Posterior cingulate gyrus (tissue), 11 donors: ENCODE measurements around the gene TUBB3.
"Not testable (repeated sequence)": the region's sequence is repeated elsewhere in the genome, so short reads cannot be mapped to it uniquely, and the experiment has no call there.

Experiments used
- DNase-seq, 10 donors: peaks; one replicate each; pipeline versions ENCODE4 v3.0.0 to v3.0.0-alpha.2; 2020 to 2021; ENCODE audit warnings: mixed read lengths in 3 of 10
- intact Hi-C: fragments of 100-400 bp; cut with DNase I; formaldehyde crosslinking; loops from one replicate; pipeline ENCODE4 v1.15.1; 2023

The TUBB3 gene

DNA sequence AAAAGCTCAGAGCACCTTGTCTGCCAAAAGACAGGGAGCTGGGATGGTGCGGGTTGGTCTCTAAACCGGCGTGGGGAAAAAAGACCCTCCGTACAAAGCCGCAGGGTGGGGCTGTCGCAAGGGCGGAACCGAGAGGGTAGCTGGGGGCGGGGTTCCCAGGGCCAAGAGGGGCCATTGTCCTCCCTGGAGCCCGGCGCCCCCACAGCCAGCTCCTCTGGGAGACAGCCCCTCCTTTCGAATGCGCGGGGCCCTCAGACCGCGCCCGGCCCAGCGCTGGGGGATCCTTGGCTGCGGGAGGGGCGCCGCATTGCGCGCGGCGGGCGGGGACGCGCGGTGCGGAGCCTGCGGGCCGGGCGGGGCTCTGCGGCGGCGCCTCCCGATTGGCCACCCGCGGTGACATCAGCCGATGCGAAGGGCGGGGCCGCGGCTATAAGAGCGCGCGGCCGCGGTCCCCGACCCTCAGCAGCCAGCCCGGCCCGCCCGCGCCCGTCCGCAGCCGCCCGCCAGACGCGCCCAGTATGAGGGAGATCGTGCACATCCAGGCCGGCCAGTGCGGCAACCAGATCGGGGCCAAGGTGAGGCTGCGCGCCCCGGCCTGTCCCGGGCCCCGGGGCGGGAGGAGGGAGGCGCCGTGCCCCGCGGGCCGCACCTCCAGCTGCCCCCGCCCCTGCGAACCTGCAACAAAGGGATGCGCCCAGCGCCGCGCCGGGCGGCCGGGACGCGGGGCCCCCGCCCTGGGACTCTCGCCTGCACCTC is at the start of gene TUBB3:
TSS of gene TUBB3 (plus strand) at position 459 of the 756 bp plus-strand sequence. CDS start at position 519, 60 bp downstream.
- intact Hi-C loops, result no loop called here
- DNase-seq, result peak; percentile 52 to 98 (median 83)

DNA sequence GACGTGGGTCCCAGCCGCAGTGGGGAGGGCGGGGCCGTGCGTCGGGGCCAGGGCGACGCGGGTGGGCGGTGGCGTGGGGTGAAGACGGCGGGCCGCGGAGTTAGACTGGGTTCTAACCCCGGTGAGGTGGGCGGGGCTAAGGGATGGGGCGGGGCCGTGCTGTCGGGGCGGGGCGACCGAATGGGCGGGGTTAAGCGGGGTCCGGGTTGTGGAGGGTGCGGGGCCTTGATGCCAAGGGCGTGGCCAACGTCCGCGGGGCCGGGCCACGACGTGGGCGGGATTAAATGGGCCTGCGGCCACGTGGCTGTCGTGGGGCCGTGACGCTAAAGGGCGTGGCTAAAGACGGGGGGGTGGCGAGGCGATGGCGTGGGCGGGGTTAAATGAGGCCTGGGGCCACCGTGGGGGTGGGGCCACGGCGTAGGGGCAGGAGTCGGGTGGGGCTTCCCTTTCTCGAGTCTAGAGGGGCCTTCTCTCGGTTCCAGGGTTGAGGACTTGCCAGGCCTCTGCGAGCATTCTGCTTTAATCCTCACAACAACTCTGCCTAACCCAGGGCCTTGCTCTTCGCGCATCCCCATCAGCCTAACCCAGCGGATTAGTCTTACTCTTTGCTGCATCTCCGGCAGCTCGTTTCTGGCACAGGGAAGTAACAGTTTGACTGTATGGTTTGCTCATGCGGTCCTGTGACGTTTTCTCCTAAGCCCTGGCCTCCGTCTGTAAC is 49.0 kb upstream of the TUBB3 start:
- DNase-seq, result peak; percentile 88 to 99 (median 94)
- intact Hi-C loops, result loop anchor here (5.0 kb wide), 1 partner anchor 57 kb away; the partner anchor contains the start of gene FANCA

DNA sequence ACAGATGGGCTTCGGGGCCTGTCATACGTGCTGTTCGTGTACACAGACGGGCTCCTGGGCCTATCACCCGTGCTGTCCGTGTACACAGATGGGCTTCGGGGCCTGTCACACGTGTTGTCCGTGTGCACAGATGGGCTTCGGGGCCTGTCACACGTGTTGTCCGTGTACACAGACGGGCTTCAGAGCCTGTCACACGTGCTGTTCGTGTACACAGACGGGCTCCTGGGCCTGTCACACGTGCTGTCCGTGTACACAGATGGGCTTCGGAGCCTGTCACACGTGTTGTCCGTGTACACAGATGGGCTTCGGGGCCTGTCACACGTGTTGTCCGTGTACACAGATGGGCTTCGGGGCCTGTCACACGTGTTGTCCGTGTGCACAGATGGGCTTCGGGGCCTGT is 44.0 kb upstream of the TUBB3 start:
- DNase-seq, intact Hi-C loops: not testable (repeated sequence)

DNA sequence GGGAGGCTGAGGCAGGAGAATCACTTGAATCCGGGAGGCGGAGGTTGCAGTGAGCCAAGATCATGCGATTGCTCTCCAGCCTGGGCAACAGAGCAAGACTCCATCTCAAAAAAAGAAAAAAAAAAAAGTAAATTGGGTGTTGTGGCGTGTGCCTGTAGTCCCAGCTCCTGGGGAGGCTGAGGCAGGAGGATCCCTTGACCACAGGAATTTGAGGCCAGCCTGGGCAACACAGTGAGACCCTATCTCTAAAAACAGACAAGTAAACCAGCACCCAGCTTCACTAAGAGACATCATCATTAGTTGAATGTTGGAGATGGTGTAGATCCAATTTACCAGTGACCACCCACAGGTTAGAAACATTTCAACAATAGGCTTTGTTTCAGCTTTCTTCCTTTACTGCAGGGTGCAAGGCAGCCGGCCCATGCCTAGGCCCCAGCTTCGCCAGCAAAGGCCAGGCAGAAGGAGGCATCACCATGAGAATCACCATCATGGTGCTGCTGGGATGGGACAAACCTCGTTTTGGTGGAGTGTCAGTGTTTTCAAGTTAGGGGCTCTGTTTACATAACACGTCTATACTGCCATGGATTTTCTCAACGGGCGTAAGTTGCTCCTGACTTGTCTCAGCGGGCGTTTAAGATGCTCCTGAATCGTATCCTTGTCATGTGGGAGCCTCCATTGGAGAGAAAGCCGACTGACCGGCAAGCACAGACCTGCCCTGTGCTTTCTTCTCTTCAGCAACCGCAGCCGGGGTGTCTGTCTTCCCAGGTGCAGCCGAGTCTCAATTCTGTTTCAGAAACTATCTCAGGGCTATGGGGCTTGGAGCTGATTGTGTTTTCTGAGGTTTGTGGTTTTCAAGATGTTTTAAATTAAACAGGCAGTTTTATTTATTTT is 42.4 kb upstream of the TUBB3 start:
- no peak for DNase-seq
- intact Hi-C loops, result no loop called here

- DNase-seq, result no peak
- intact Hi-C loops, result no loop called here
These were observed 41.8 kb upstream of the TUBB3 start for GRCh38 chr16:89881368-89881730.

- no peak for DNase-seq
These were observed 39.6 kb upstream of the TUBB3 start for GRCh38 chr16:89883346-89884040.

GRCh38 chr16:89884041-89884421 is 39.1 kb upstream of the TUBB3 start:
- intact Hi-C loops, result no loop called here
- no peak for DNase-seq

More at GRCh38 chr16:89883346-89884040, 39.6 kb upstream of the TUBB3 start:
- intact Hi-C loops, result no loop called here

- DNase-seq, result no peak
- intact Hi-C loops, result no loop called here
These were observed 35.9 kb upstream of the TUBB3 start for GRCh38 chr16:89887243-89887642.

DNA sequence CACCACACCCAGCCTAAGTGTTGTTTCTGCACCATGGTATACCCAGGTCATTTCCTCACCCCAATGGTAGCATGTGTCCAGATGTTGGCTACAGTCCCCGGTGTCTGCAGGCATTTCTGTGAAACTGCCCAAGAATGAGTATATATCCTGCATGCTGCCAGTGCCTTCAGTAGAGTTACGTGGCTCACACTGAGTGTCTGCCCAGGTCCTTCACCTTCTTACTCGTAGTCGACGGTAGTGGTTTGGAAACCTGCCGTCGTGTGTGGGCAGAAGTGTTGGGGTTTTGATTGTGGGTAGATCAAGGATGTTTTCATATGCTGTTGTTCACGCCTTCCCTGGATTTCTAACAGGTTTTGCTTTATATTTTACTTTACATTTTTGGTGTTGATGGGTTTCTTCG is 32.9 kb upstream of the TUBB3 start:
- no peak for DNase-seq
- intact Hi-C loops, result no loop called here

GRCh38 chr16:89890886-89891657 is 32.1 kb upstream of the TUBB3 start:
- no peak for DNase-seq
- intact Hi-C loops, result no loop called here

DNA sequence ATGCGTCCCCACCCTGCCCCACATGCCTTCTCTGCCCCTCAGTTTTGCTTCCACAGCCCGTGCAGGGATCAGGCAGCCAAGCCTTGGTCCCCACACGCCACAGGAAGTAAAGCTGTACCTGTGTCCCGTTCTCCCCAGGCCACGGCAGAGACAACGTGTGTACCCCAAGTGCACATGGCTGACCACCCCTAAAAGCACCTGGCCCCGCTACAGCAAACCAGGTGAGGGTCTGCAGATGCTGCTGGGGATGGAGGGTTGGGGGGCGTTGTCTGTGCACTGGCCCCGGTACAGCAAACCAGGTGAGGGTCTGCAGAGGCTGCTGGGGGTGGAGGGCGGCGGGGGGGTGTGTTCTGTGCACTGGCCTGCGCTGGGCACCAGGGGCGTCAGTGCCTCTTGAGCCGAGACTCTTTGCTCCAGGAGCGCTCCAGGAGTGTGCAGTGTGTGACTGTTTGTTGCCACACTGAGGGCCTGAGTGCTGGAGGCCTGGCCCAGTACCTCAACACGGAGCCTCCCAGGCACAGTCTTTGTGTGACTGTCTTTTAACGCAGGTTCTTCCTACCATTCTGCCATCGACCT is 31.0 kb upstream of the TUBB3 start:
- intact Hi-C loops, result no loop called here
- no peak for DNase-seq

DNA sequence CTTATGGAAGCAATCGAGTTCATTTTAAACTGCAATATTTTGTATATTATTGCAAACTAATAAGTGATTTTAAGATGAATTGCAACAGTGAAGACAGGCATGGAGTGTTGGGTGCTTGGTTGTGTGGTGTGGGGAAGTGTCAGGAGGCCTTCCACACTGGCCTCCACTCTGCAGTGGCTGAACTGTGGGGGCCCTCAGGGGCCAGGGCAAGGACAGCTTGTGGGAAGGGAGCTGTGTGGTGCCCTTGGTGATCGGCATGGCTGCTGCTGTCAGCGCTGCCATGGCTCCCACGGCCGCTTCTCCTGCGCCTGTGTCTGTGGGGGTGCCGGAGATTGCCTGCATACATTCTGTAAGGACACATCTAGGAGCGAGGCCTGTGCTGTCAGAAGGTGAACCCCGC is 30.5 kb upstream of the TUBB3 start:
- intact Hi-C loops, result no loop called here
- DNase-seq, result peak in 1 of 10 donors; percentile 60

DNA sequence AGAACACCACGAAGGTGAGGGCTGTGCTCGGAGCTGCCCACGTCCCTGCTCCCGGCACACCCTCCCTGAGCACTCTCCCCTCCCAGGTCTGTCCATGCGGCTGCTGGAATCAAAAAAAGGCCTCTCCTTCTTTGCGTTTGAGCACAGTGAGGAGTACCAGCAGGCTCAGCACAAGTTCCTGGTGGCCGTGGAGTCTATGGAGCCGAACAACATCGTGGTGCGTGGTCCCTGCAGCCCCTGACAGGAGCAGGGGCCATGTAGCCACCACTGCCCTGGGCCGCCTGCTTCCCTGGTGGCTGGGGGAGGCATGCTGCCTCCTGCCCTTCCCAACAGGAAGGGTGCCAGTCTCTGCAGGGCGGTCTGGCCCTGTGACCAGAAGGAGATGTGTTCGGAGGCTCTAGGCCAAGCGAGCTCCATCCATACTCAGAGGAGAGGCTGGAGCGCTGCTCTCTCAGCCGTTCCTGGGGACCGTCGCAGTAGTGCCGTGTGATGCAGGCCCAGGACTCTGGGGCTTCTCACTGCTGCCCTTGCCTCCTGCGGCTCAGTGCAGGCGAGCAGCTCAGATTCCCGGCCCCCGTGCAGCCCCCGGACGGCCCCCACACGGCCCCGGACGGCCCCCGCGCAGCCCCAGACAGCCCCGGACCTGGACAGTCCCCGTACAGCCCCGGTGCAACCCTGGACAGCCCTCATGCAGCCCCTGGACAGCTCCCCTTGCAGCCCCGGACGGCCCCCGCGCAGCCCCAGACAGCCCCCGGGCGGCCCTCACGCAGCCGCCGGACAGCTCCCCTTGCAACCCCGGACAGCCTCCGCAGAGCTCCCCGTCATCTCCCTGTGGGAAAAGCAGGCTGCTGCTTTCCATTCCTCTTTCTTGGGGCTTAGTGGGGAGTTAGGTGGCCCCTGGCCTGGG is 29.2 kb upstream of the TUBB3 start:
- intact Hi-C loops, result no loop called here
- no peak for DNase-seq

- DNase-seq, result no peak
- intact Hi-C loops, result no loop called here
These were observed 27.5 kb upstream of the TUBB3 start for GRCh38 chr16:89895482-89896250.

GRCh38 chr16:89897204-89897603 is 25.9 kb upstream of the TUBB3 start:
- intact Hi-C loops, result no loop called here
- DNase-seq, result no peak

DNA sequence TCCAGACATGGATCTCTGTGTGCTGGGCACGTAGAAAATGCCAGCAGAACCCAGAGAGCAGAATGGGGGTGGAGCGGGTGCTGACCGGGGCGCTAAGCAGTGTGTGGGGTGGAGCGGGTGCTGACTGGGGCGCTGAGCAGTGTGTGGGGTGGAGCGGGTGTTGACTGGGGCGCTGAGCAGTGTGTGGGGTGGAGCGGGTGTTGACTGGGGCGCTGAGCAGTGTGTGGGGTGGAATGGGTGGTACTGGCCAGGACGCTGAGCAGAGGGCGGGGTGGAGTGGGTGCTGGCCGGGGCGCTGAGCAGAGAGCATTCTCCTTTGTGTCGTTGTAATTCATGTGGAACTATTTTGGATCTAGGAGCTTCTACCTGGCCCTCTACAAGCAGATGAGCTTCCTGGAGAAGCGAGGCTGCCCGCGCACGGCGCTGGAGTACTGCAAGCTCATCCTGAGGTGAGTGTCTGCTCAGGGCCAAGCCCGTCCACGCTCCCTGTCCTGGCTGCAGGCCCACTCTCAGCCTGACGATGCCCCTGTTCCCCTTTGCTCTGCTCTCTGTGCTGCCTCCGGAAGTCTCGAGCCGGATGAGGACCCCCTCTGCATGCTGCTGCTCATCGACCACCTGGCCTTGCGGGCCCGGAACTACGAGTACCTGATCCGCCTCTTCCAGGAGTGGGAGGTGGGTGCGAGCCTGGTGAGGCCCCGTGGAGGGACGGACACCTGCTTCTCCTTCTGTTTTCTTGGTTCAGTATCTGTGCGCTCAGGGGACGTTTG is 24.8 kb upstream of the TUBB3 start:
- intact Hi-C loops, result no loop called here
- no peak for DNase-seq
